Fibroblast of skin of left biceps (primary cell): ENCODE data around the gene GPR160.
"Not testable (repeated sequence)": the region's sequence is repeated elsewhere in the genome, so short reads cannot be mapped to it uniquely, and the experiment has no call there.

ENCODE experiments used
- DNase-seq, 2 experiments: peaks; one replicate each; pipeline ENCODE4 v3.0.0-alpha.2; 2013; ENCODE audit warnings: low read depth in 2 of 2

The GPR160 gene

GRCh38 chr3:170111147-170111771 is 73.5 kb downstream of the GPR160 start:
- no peak for DNase-seq

- DNase-seq, result not testable (repeated sequence)
Measured at GRCh38 chr3:170114165-170114564, 76.4 kb downstream of the GPR160 start.

GRCh38 chr3:170117134-170117533 is 79.3 kb downstream of the GPR160 start:
- DNase-seq, result no peak

GRCh38 chr3:170128259-170128976 is 90.6 kb downstream of the GPR160 start:
- no peak for DNase-seq

GRCh38 chr3:170128977-170129431 is 91.2 kb downstream of the GPR160 start:
- no peak for DNase-seq

- no peak for DNase-seq
Measured at GRCh38 chr3:170130532-170130931, 92.7 kb downstream of the GPR160 start.

- no peak for DNase-seq
Measured at GRCh38 chr3:170132335-170132734, 94.5 kb downstream of the GPR160 start.
